ENCODE measurements around the gene MTIF2.
A peak's percentile ranks its signal among the peaks of the same experiment; 100 is the strongest.
"Not testable (repeated sequence)": the region's sequence is repeated elsewhere in the genome, so short reads cannot be mapped to it uniquely, and the experiment has no call there.

Gene MTIF2

DNA sequence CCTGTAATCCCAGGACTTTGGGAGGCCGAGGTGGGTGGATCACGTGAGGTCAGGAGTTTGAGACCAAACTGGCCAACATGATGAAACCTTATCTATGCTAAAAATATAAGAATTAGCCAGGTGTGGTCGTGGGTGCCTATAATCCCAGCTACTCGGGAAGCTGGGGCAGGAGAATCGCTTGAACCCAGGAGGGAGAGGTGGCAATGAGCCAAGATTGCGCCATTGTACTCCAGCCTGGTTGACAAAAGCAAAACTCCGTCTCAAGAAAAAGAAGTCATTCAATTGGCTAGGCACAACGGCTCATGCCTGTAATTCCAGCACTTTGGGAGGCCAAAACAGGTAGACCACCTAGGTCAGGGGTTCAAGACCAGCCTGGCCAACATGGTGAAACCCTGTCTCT lies 27.4 kb downstream of the MTIF2 start:
- not testable (repeated sequence) for DNase-seq

DNA sequence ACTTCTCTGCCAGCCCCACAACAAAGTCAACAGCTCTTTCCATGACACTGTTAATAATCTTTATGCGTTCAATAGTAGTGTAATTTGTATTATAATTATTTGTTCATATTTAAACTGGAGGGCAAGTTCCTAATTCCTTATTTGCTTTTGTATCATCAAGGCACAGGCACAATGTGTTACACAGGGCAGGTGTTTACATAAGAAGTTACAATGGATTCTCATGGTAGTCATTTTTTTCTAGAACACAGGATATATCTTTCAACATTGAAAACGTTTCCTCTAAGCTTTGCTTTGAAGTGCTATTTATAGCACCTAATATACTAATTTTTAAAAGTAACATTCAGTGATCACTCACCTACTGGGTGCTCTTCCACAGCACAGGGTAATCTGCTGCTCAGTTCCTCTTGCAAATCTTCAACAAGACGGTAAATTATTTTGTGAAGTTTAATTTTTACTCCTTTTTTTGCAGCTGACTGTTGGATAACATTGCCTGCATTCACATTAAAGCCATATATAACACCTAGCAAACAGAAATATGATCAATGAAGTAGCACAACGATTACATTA lies 29.3 kb downstream of the MTIF2 start:
- DNase-seq = no peak

DNA sequence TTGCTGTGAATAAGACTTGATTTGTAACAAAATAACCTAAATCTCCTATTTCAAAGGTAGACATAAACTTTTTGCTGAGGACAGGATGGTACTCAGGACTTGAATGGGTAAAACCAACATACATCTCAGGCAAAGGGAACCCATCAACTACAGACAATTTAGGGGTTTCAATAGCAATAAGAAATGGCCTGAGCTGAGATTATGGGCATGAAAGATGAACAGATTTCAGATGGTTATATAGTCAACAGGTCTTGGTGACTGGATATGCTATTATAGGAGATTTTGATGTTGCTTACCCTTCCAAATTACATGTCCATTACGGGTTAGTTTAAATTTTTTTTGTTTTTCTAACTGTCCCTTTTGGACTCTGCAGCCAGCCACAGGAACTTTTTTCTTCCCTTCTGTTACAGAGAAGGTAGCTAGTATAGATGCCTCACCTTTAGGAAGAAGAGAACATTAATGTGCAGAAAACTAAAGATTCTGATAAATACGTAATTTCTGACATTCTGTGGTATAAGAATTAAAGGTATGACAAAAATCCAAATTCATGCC lies 32.0 kb downstream of the MTIF2 start:
- no peak for DNase-seq

DNA sequence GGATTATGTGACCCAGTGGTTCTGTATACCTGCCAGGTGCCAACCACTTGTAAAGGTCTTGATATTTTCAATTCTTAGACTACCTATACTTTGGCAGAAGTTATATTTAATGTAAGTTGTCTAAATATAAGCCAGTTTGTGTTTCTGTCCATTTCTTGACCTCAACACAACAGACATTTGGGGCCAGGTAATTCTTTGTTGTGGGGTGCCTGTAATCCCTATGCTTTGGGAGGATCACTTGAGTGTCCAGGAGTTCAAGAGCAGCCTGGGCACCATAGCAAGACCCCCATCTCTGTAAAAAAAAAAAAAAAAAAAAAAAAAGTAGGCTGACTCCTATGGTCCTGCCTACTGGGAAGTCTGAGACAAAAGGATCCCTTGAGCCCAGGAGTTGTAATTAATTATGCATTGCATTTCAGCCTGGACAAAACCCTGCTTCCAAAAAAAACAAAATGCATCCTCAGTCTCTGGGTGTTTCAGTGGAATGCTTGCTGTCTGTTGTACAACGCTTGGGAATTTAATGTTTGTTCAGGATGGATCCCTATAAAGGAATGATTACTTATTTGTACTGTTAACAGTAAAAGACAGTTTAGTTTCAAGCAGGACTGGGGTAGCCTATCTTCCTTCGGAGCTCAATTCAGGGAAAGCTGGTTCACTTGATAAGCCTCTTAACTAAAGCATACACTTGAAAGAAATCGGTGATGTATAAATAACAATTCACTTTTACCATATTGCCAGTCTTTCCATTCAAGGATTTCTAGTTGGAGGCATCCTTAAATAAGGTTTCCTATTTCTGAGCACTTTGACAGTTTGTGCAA lies 33.1 kb downstream of the MTIF2 start:
- no peak for DNase-seq

DNA sequence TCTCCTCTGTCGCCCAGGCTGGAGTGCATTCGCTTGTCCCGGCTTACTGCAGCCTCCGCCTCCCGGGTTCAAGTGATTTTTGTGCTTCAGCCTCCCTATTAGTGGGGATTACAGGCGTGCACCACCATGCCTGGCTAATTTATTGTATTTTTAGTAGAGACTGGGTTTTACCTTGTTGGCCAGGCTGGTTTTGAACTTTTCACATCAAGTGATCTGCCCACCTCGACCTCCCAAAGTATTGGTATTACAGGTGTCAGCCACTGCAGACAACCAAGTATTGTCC lies 35.4 kb downstream of the MTIF2 start:
- DNase-seq = no peak

DNA sequence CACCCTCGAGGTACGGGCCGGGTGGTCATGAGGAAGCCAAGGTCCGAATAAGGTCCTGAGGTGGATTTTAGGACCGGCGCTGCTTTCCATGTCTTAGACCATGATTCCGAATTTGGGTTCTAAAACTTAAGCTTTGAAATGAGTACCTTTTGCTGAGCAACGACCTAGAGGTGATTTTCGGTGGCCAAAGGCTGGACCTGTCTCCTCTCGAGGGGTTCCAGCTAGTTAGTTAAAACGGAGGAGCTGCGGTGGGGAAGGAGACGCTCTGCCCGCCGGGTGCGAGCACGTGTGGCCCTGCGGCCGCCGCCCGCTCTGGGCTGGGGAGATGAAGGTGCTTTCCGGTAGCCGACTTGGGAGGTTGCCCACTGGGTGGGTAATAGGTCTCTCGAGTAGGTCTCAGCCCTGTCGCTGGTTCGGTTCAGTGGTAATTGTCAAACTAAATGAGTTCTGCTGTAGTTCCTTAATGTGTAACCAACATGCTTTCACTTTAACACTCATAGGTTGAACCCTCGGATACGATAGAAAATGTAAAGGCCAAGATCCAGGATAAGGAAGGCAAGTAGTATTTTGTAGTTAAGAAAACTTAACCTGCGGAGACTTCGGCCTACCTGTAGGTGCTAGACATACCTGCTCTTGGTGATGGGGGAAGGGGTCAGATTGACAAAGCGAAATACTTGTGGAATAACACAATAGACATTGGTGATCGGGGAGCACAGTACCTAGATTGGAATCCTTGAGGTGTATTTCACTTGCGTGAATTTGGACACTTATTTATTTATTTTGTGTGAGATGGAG lies 36.0 kb downstream of the MTIF2 start:
- DNase-seq = peak; percentile 2

DNA sequence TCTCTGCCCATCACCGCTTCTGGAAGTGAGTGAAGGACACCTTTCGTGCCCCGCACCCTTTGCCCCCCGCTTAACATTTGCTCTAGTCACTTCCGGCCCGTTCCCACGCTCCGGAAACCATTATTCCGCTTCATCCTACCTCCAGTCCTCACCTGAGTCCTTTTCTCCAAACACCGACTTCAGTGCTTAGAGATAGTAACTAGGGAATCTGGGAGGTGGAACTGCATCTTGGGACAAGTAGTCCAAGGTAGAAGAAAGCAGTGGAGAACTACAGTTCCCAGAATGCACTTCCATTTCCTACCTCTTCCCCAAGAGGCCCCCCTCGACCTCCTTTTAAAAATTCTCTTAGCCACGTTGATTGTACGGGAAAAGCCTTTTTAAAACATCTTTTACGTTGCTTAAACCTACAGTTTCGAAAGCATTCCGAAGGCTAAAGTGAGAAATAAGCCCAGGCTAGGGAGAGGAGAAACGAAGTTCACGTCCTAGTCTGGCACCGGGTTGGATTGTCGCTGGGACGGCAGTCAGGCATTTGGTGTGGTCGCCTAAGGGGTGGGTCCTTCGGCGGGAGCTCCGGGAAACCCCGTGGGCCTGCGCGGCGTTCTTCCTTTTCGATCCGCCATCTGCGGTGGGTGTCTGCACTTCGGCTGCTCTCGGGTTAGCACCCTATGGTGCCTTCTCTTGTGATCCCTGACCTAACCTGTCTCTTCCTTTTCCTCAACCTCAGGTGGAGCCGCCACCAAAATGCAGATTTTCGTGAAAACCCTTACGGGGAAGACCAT lies 36.8 kb downstream of the MTIF2 start, which contains the start of the genes CLHC1 and RPS27A:
TSS of gene CLHC1 (minus strand) at position 210 of the 779 bp plus-strand sequence. CDS start 9,882 bp downstream, outside the sequence.
TSS of gene RPS27A (plus strand) at position 605 of the 779 bp plus-strand sequence. CDS start at position 742, 137 bp downstream.
- DNase-seq = peak; percentile 94

DNA sequence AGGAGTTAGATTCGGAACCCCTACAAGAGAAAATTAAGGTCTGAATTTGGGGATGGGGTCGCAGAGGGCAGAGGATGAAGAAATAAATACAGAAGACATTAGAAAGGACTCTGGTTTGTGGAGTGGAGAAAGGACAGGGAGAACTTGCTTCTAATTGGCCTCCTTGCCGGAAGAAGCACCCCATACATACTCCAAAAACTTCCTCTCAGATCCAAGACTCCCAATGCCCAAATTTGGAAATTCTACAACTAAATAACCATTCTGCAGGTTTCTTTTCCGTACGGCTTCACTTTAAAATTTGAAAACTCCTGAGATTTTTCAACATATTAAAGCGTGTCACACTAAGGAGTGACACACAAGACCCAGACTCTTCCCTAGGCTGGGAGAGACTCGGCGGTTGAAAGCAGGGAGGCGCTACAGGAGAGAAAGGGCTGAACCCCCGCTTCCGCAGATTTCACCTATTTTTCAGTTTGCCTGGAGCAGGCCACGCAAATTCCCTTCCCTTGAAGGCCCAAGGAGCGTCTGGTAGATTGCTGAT lies 37.4 kb downstream of the MTIF2 start:
- DNase-seq = no peak

DNA sequence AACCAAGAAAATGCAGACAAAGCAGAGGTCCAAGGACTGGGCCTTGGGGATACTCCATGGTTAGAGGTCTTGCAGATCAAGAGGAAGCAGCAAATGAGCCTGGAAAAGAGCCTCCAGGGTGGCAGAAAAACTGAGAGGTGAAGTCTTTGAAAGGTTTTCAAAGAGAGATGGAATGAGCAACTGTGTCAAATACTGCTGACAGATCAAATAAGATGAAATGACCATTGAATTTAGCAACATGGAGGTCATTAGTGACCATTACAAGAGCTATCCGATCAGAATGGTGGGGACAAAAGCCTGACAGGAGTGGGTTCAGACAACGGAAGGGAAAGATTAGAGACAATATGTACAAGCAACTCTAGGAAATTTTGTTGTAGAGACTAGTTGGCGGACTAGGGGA lies 38.5 kb downstream of the MTIF2 start:
- no peak for DNase-seq

DNA sequence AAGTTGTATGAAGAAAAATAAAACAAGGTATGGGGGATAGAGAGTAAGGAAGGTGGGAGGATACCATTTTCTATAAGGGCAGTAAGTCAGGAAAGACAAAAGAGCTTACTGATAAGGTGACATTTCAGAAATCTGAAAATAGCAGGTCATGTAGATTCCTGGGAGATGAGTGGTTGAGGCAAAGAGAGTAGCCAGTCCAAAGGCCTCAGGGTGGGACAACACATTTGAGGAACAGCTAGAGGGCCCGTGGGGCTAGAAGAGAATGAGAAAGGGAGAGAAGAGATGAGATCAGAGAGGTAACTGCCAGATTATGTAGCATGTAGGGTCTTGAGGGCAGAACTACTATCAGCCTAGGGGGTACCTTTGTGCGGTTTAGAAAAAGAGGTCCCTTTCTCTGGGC lies 39.8 kb downstream of the MTIF2 start:
- DNase-seq = no peak

DNA sequence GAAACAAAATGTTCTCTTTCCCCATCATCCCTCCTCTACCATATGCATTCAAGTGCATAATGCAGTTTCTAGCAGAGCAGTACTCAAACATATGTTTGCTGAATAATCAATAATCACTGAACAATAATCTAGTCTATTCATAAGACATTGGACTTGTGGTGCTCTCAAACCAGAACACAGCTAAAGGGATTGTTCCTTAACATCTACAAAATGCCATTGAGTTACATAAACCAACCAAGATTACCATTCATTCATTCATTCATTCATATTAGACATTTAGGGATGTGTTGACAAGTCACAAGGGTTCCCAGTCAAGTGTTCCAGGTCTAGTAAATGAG lies 40.8 kb downstream of the MTIF2 start:
- no peak for DNase-seq

DNA sequence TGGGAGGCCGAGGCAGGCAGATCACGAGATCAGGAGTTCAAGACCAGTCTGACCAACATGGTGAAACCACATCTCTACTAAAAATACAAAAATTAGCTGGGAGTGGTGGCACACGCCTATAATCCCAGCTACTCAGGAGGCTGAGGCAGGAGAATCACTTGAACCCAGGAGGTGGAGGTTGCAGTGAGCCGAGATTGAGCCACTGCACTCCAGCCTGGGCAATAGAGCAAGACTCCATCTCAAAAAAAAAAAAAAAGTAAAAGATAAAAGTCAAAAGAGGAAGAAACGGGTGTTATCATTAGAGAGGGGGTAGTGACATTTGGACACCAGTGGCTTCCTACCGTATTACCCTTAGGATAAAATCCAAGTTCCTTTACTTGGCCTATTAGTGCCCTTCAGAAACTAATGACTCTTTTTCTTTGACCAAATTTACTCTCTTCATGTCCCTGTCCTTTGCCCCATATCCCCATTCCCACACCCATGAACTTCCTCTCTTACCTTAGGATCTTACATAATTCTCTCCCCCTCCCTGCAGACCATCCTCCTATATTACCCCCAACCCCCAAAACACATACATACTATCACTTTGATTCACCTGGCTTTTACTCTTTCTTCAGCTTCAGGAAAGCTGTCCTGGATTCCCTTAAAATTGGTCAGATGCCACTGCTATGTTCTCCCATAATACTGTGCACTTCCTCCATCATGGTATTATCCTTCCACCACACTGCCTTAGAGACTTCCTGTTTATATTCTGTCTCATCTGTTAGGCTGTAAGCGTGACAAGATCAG lies 41.4 kb downstream of the MTIF2 start:
- not testable (repeated sequence) for DNase-seq

DNA sequence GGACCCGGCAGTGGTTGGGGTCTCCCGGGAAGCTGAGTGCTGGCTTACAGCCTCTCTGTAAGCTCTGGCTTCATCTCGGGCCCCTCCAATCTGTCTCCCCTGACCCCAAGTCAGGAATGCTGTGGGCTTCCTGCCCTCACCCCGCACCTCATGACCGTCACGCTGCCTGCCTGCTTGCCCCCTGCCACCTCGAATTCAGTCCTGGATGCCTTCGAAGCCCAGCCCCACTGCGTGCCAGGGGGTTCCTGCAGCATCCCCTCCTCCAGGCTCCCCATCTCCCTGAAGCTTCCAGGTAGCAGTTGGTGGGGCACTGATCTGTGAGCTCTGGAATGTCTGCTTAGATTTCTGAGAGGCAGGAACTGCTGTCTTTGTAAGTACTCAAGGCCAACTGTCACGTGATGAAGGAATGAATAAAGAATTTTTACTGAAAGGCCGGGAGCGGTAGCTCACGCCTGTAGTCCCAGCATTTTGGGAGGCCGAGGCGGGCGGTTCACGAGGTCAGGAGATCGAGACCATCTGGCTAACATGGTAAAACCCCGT lies 43.5 kb downstream of the MTIF2 start:
- no peak for DNase-seq

DNA sequence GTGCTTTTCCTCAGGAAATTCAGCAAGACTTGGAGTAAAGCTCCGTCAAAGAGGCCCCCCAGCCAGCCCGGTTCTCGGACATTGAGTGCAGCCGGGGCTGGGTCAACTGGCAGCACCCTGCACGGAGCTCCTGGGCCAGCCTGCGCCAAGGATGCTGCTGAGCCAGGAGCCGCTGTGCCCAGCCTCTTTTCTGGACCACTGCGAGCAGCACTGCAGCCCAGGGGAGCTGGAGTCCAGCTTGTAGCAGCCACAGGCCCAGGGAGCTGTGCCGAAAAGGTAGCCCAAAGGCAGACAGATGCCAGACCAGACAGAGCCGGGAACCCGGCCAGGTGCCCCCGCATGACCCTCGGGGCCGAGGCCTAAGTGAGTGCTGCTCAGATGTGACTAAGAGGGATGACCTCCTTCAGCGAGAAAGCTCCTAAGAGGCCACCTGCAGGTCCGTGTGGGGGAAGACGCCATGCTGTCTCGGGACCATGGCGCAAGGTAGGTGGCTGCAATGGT lies 44.2 kb downstream of the MTIF2 start:
- DNase-seq = no peak

DNA sequence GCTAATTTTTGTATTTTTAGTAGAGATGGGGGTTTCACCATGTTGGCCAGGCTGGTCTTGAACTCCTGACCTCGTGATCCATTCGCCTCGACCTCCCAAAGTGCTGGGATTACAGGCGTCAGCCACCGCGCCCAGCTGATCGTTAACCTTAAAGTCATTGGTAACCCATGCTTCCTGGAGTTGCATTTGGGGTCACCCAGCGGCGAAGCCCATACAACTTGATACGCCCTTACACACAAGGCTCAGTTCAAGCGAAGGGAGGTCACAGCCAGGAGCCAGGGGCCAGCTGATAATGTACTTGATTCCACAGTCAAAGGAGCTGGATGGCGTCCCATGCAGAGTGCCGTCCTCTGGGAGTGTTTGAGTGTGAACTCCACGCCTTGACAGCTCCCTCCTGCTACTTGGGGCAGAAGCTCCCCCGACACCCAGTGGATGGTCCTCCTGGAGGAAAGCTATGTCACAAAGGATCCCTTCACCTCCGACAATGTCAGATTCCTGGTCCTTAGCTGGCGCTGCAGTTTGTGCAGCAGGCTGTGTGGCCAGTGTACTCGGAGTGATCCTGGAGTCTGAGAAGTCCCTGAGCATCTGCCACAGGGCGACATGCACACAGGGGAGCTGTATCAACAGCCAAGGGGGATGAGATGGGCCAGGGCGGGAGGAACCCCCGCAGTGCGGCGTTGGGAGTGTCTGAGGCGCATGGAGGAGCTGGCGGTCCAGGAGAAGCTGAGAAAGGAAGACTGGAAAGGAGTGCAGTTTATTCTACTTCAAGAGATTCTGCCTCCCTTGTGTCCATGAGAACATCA lies 44.9 kb downstream of the MTIF2 start:
- no peak for DNase-seq

DNA sequence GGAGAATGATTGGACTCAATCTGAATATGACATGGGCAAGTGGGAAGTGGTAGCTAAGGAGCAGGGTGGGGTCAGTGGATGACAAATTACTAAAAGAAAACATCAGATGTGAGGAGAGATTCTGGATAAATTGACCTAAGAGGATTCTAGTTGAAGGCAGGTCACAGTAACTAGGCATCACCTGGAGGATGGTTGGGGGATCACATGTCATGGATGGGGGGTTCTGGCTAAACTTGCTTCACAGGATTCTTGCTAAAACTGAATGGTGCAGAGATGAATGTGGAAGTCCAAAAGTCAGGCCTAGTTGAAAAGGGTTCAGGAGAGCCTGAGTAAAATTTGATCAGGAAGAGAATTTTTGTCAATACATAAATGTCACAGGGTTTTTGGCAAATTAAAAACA lies 55.2 kb downstream of the MTIF2 start:
- no peak for DNase-seq

DNA sequence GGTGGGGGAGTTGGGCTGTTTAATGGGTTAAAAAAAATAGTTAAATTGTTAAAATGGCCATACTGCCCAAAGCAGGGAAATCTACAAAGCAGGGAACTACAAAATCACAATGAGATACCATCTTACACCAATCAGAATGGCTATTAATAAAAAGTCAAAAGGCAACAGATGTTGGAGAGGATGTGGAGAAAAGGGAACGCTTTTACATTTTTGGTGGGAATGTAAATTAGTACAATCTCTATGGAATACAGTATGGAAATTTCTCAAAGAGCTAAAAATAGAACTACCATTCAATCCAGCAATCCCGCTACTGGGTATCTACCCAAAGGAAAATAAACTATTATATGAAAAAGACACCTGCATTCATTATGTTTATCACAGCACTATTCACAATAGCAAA lies 64.1 kb downstream of the MTIF2 start:
- DNase-seq = no peak

DNA sequence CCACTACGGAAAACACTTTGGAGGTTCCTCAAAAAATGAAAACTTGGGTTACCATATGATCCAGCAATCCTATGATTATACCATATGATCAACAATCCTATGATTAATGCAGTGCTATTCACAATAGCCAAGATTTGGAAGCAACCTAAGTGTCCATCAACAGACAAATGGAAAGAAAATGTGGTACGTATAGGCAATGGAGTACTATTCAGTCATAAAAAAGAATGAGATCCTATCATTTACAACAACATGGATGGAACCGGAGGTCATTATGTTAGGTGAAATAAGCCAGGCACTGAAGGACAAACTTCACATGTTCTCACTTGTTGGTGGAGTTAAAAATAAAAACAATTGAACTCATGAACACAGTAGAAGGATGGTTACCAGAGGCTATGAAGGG lies 64.5 kb downstream of the MTIF2 start:
- no peak for DNase-seq

DNA sequence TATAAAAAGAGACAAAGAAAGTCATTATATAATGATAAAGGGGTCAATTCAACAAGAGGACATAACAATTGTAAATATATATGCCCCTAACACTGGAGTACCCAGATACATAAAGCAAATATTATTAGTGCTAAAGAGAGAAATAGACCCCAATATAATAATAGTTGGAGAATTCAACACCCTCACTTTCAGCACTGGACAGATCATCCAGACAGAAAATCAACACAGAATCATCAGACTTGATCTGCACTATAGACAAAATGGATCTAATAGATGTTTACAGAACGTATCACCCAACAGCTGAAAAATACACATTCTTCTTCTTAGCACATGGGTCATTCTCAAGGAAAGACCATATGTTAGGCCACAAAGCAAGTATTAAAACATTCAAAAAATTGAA lies 68.6 kb downstream of the MTIF2 start:
- no peak for DNase-seq

DNA sequence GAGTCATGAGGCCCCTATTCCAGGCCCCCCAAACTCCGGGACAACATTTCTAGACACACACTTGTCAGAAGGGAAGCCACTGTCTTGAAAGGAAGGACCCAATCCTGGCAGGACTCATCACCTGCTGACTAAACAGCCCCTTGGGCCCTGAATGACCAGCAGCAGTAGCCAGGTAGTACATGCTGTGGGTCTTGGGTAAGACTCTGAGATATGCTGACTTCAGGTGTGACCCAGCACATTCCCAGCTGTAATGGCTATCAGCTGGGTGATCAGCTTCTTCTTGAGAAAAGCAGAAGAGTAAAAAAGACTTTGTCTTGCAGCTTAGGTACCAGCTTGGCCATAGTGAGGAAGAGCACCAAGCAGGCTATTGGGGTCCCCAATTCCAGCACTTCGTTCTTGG lies 72.5 kb downstream of the MTIF2 start:
- DNase-seq = no peak

All from NCI-H226 (cell line).